ENCODE measurements around the gene SRR. TPM values are rescaled to one million over a fixed set of nuclear protein-coding genes. Genes with fewer than 3 reads are reported as not detected.

The SRR gene
- total and polyA plus RNA-seq, 10 of the 15 experiments (the other 5 are each of a cell fraction or from before 2014, with no cell fraction given) = 11.7 to 33.9 (median 20.2) TPM

- no peaks in the 10 kb centered on the region for H3K4me1 ChIP-seq (ENCODE audit: control insufficient read depth, insufficient read depth, low read length)
- no peaks in the 10 kb centered on the region for H3K27me3 ChIP-seq (replicated peaks in 1 of 2; ENCODE audit: control insufficient read depth in 2 of 2, insufficient read depth in 2 of 2, low read length in 1 of 2)
- ATAC-seq (no peak), DNase-seq (ENCODE audit: low read depth, low spot score) (no peak), FAIRE-seq (no peak)
- RAD21 ChIA-PET (ENCODE audit: unreplicated experiment) = interaction anchor here (0.6 kb wide), 1 partner anchor 267 kb away, joined by 3 read pairs; no protein-coding TSS in a partner anchor
- WGBS (ENCODE audit: insufficient coverage, insufficient replicate concordance, low lambda C conversion rate, missing lambda C conversion rate) = 91% methylated on average over 21 of the region's 26 CpGs
- TF ChIP-seq BRCA1 (IDR thresholded peaks at IDR 0.05; ENCODE audit: low read depth, low read length) = no peak
- TF ChIP-seq SUZ12 (IDR thresholded peaks at IDR 0.05; ENCODE audit: unreplicated experiment) = no peak
- no peak for TF ChIP-seq ESRRA (IDR thresholded peaks at IDR 0.05; ENCODE audit: low read length)
- no peak for TF ChIP-seq JUNB (IDR thresholded peaks at IDR 0.05)
- TF ChIP-seq HDAC6 (IDR thresholded peaks at IDR 0.05; ENCODE audit: unreplicated experiment) = no peak
- no peak for TF ChIP-seq YY1 (IDR thresholded peaks at IDR 0.05; ENCODE audit: low read depth, low read length)
- no peak for TF ChIP-seq POU2F2 (IDR thresholded peaks at IDR 0.05; ENCODE audit: borderline replicate concordance, low read depth, low read length)
- TF ChIP-seq, protein P1, sequence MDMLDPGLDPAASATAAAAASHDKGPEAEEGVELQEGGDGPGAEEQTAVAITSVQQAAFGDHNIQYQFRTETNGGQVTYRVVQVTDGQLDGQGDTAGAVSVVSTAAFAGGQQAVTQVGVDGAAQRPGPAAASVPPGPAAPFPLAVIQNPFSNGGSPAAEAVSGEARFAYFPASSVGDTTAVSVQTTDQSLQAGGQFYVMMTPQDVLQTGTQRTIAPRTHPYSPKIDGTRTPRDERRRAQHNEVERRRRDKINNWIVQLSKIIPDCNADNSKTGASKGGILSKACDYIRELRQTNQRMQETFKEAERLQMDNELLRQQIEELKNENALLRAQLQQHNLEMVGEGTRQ (IDR thresholded peaks at IDR 0.05; ENCODE audit: borderline replicate concordance, low read depth, low read length) = no peak
- no peak for TF ChIP-seq BCL11A (IDR thresholded peaks at IDR 0.05; ENCODE audit: low read depth, low read length)
- TF ChIP-seq CEBPB (IDR thresholded peaks at IDR 0.05; ENCODE audit: borderline replicate concordance in 1 of 2, low read depth in 2 of 2, low read length in 2 of 2) = no peak
- no peak for TF ChIP-seq PAX8 (IDR thresholded peaks at IDR 0.05)
- no peak for TF ChIP-seq FOXM1 (IDR thresholded peaks at IDR 0.05; ENCODE audit: low read depth, low read length)
- TF ChIP-seq TCF7 (IDR thresholded peaks at IDR 0.05; ENCODE audit: borderline replicate concordance) = no peak
- TF ChIP-seq IRF4 (IDR thresholded peaks at IDR 0.05; ENCODE audit: low read depth, low read length) = no peak
- TF ChIP-seq YBX1 (IDR thresholded peaks at IDR 0.05) = no peak
- H3K79me2 ChIP-seq (ENCODE audit: control insufficient read depth, insufficient read depth, low read length) = no peaks in the 10 kb centered on the region
- CTCF ChIA-PET = interaction anchor here (1.0 to 1.1 kb wide), 2 partner anchors 17 to 49 kb away, joined by 3 read pairs; no protein-coding TSS in a partner anchor
- BruUV-seq (replicated peaks) = no TSS peak
- H4K20me1 ChIP-seq (ENCODE audit: control insufficient read depth, insufficient read depth) = no peaks in the 10 kb centered on the region
- intact Hi-C loops (cut with micrococcal nuclease; ENCODE audit: unreplicated experiment) = no loop called here
- in situ Hi-C loops (cut with MboI) = no loop called here
- H3K27ac ChIP-seq (ENCODE audit: control insufficient read depth, insufficient read depth) = no peak overlapping the region
- POLR2A ChIA-PET = interaction anchor here (0.5 kb wide), 1 partner anchor 1189 kb away, joined by 3 read pairs; no protein-coding TSS in a partner anchor
- SMC1A ChIA-PET (ENCODE audit: uncharacterized antibody, unreplicated experiment) = no interaction called here
- H3K9me3 ChIP-seq (replicated peaks; ENCODE audit: control insufficient read depth, insufficient read depth, low read length) = no peaks in the 10 kb centered on the region
- H2AFZ ChIP-seq (ENCODE audit: control insufficient read depth, low read depth, low read length) = no peak overlapping the region
- no peak overlapping the region for H3K4me3 ChIP-seq
- H3K9ac ChIP-seq (ENCODE audit: control insufficient read depth, insufficient read depth, low read length) = no peak overlapping the region
- no peaks in the 10 kb centered on the region; a peak in 2 of 4 replicates for H3K36me3 ChIP-seq (ENCODE audit: control insufficient read depth in 2 of 2, insufficient read depth in 2 of 2, low read length in 1 of 2)
- H3K4me2 ChIP-seq (ENCODE audit: control insufficient read depth, insufficient read depth) = no peak overlapping the region
Observed at GRCh38 chr17:2366747-2367494, 63.2 kb downstream of the SRR start.
